Smooth muscle cell (in vitro differentiated cells): ENCODE data around the gene CACNA1B. TPM values are rescaled to one million over a fixed set of nuclear protein-coding genes. Genes with fewer than 3 reads are reported as not detected.

Source experiments
- DNase-seq: peaks from one replicate; lab custom pipeline; 2025; ENCODE audit not compliant: unreplicated experiment; lab: John Stamatoyannopoulos, UW
- H2AFZ ChIP-seq: fragments of 200-600 bp; sonication (generic); 2 replicates; pipeline ENCODE4 v1.6.0; 2016; ENCODE audit warnings: antibody characterized with exemption, low read depth, mild to moderate bottlenecking
- H3F3A ChIP-seq: fragments of 200-600 bp; sonication (generic); 2 replicates; pipeline ENCODE4 v1.6.0; 2017; ENCODE audit warnings: antibody characterized with exemption, low read depth
- H3K27ac ChIP-seq: fragments of 200-600 bp; sonication (generic); 2 replicates; pipeline ENCODE4 v1.5.1; 2016; ENCODE audit warnings: low read depth, mild to moderate bottlenecking
- H3K27me3 ChIP-seq: fragments of 200-600 bp; sonication (generic); 2 replicates; pipeline ENCODE4 v1.6.1; 2016; ENCODE audit warnings: low read depth, mild to moderate bottlenecking
- H3K36me3 ChIP-seq: fragments of 200-600 bp; sonication (generic); 2 replicates; pipeline ENCODE4 v1.5.1; 2016; ENCODE audit warnings: low read depth
- H3K4me1 ChIP-seq: fragments of 200-600 bp; sonication (generic); 2 replicates; pipeline ENCODE4 v1.5.1; 2016; ENCODE audit warnings: low read depth
- H3K4me2 ChIP-seq: fragments of 200-600 bp; sonication (generic); 2 replicates; pipeline ENCODE4 v1.6.0; 2016; ENCODE audit warnings: mild to moderate bottlenecking
- H3K4me3 ChIP-seq: fragments of 200-600 bp; sonication (generic); 2 replicates; pipeline ENCODE4 v1.5.1; 2016; ENCODE audit warnings: mild to moderate bottlenecking
- H3K79me2 ChIP-seq: fragments of 200-600 bp; sonication (generic); 2 replicates; pipeline ENCODE4 v1.6.0; 2016; ENCODE audit warnings: low read depth, mild to moderate bottlenecking
- H3K9ac ChIP-seq: fragments of 200-600 bp; sonication (generic); 2 replicates; pipeline ENCODE4 v1.6.0; 2016; ENCODE audit warnings: low read depth
- H3K9me3 ChIP-seq: fragments of 200-600 bp; sonication (generic); replicated peaks from 2 replicates; pipeline ENCODE4 v1.5.1; 2016; ENCODE audit warnings: low read depth
- H4K20me1 ChIP-seq: fragments of 200-600 bp; sonication (generic); 2 replicates; pipeline ENCODE4 v1.6.0; 2016; ENCODE audit warnings: low read depth
- WGBS: methylation state at CpG from one replicate; pipeline ENCODE4 v1.1.7; 2016; ENCODE audit warnings: low lambda C conversion rate; 5-methylcytosine and 5-hydroxymethylcytosine counted together
- polyA plus RNA-seq: library from polyadenylated mRNA; unstranded; fragments of >200 nt; fragmentation: Nextera tagmentation; extraction: Ambion mirVana; gene quantifications from 2 replicates; pipeline ENCODE4 v1.2.1, GENCODE V29; 2016
- total RNA-seq: library from RNA; depleted of rRNA; stranded (reverse); fragments of >200 nt; gene quantifications from 2 replicates; pipeline ENCODE4 v1.2.3, GENCODE V29; 2014
- TF ChIP-seq, protein P1 (sequence below): fragments of 200-600 bp; sonication (generic); IDR thresholded peaks from 2 replicates; pipeline ENCODE4 v1.5.1; 2017; ENCODE audit warnings: borderline replicate concordance, mild to moderate bottlenecking, antibody characterized with exemption; ENCODE audit not compliant: insufficient read depth, poor library complexity, severe bottlenecking

CACNA1B gene
- total and polyA plus RNA-seq, 2 experiments from 2014 or later = 0.09 to 0.23 TPM

GRCh38 chr9:137851516-137852267 is 25.9 kb upstream of the CACNA1B start:
- Histone ChIP-seq H3K4me2 (no peak overlapping the region), H2AFZ (no peak overlapping the region), H3K4me3 (no peak overlapping the region), H3K36me3 (no peaks in the 10 kb centered on the region), H3F3A (no peaks in the 10 kb centered on the region), H3K4me1 (no peaks in the 10 kb centered on the region), H3K9ac (no peak overlapping the region), H3K9me3 (peaks cover 5% of the 10 kb centered on the region), H4K20me1 (no peaks in the 10 kb centered on the region), H3K27me3 (no peaks in the 10 kb centered on the region), H3K79me2 (no peaks in the 10 kb centered on the region), H3K27ac (no peak overlapping the region)
- no peak for DNase-seq
- TF ChIP-seq, protein P1, sequence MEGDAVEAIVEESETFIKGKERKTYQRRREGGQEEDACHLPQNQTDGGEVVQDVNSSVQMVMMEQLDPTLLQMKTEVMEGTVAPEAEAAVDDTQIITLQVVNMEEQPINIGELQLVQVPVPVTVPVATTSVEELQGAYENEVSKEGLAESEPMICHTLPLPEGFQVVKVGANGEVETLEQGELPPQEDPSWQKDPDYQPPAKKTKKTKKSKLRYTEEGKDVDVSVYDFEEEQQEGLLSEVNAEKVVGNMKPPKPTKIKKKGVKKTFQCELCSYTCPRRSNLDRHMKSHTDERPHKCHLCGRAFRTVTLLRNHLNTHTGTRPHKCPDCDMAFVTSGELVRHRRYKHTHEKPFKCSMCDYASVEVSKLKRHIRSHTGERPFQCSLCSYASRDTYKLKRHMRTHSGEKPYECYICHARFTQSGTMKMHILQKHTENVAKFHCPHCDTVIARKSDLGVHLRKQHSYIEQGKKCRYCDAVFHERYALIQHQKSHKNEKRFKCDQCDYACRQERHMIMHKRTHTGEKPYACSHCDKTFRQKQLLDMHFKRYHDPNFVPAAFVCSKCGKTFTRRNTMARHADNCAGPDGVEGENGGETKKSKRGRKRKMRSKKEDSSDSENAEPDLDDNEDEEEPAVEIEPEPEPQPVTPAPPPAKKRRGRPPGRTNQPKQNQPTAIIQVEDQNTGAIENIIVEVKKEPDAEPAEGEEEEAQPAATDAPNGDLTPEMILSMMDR = no peak
- 28% methylated on average over 5 of the region's 5 CpGs for WGBS

GRCh38 chr9:137853392-137853995 is 24.1 kb upstream of the CACNA1B start:
- no peak overlapping the region for H3K27ac ChIP-seq
- no peaks in the 10 kb centered on the region for H3K79me2 ChIP-seq
- no peak overlapping the region for H3K4me3 ChIP-seq
- H3K4me2 ChIP-seq = no peak overlapping the region
- peaks cover 5% of the 10 kb centered on the region for H3K9me3 ChIP-seq
- WGBS = 87% methylated on average over 1 of the region's 1 CpG
- no peak for DNase-seq
- TF ChIP-seq, protein P1 = no peak
- no peaks in the 10 kb centered on the region for H3K4me1 ChIP-seq
- no peaks in the 10 kb centered on the region for H3K36me3 ChIP-seq
- no peaks in the 10 kb centered on the region for H3F3A ChIP-seq
- H3K9ac ChIP-seq = no peak overlapping the region
- no peak overlapping the region for H2AFZ ChIP-seq
- no peaks in the 10 kb centered on the region for H3K27me3 ChIP-seq
- no peaks in the 10 kb centered on the region for H4K20me1 ChIP-seq

GRCh38 chr9:137860361-137860760 is 17.2 kb upstream of the CACNA1B start:
- Histone ChIP-seq H3K79me2 (no peaks in the 10 kb centered on the region), H3K9me3 (peaks cover 8% of the 10 kb centered on the region), H3K9ac (no peak overlapping the region), H3K4me1 (no peaks in the 10 kb centered on the region), H3K4me3 (no peak overlapping the region), H4K20me1 (no peaks in the 10 kb centered on the region), H3K4me2 (no peak overlapping the region), H3F3A (no peaks in the 10 kb centered on the region), H3K27me3 (no peaks in the 10 kb centered on the region), H3K27ac (no peak overlapping the region), H2AFZ (no peak overlapping the region), H3K36me3 (no peaks in the 10 kb centered on the region)
- no peak for DNase-seq
- WGBS = 93% methylated on average over 1 of the region's 1 CpG
- TF ChIP-seq, protein P1 = no peak
